SU-DHL-6 (cell line): ENCODE measurements around the gene MTREX.

Experiments used
- EZH2phosphoT487 ChIP-seq: fragments of 200-600 bp; sonication (generic), shearing (Covaris generic); conservative IDR thresholded peaks from 2 replicates; pipeline ENCODE4 v1.6.1; 2018; ENCODE audit warnings: mild to moderate bottlenecking, antibody characterized with exemption, low read length, moderate library complexity, mixed read lengths
- TF ChIP-seq, protein P1 (sequence below): fragments of 200-600 bp; sonication (generic); IDR thresholded peaks from one replicate; pipeline ENCODE4 v1.5.1; 2017; ENCODE audit warnings: antibody characterized with exemption, mild to moderate bottlenecking, low read length, moderate library complexity; ENCODE audit not compliant: insufficient read depth, poor library complexity, severe bottlenecking

- TF ChIP-seq EZH2phosphoT487 = no peak
- TF ChIP-seq, protein P1, sequence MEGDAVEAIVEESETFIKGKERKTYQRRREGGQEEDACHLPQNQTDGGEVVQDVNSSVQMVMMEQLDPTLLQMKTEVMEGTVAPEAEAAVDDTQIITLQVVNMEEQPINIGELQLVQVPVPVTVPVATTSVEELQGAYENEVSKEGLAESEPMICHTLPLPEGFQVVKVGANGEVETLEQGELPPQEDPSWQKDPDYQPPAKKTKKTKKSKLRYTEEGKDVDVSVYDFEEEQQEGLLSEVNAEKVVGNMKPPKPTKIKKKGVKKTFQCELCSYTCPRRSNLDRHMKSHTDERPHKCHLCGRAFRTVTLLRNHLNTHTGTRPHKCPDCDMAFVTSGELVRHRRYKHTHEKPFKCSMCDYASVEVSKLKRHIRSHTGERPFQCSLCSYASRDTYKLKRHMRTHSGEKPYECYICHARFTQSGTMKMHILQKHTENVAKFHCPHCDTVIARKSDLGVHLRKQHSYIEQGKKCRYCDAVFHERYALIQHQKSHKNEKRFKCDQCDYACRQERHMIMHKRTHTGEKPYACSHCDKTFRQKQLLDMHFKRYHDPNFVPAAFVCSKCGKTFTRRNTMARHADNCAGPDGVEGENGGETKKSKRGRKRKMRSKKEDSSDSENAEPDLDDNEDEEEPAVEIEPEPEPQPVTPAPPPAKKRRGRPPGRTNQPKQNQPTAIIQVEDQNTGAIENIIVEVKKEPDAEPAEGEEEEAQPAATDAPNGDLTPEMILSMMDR = no peak
These were observed 83.9 kb downstream of the MTREX start for GRCh38 chr5:55391707-55392106.
